MM.1S (cell line): ENCODE data around the gene PLSCR3.

Experiments
- DNase-seq: peaks from one replicate; pipeline ENCODE4 v3.0.0-alpha.2; 2015
- H2AFZ ChIP-seq: fragments of 300-600 bp; sonication (generic); 2 replicates; pipeline ENCODE4 v1.6.0; 2016; ENCODE audit warnings: antibody characterized with exemption, low read length
- H3F3A ChIP-seq: fragments of 300-600 bp; sonication (generic); 2 replicates; pipeline ENCODE4 v1.6.1; 2016; ENCODE audit warnings: mild to moderate bottlenecking, antibody characterized with exemption, low read length, moderate library complexity, mixed read lengths; ENCODE audit not compliant: insufficient read depth
- H3K27ac ChIP-seq: fragments of 300-600 bp; sonication (generic); 2 replicates; pipeline ENCODE4 v1.5.1; 2016; ENCODE audit warnings: mild to moderate bottlenecking, low read length
- H3K27me3 ChIP-seq: fragments of 300-600 bp; sonication (generic); replicated peaks from 2 replicates; pipeline ENCODE4 v1.6.0; 2016; ENCODE audit warnings: low read length; ENCODE audit not compliant: insufficient read depth
- H3K36me3 ChIP-seq: fragments of 300-600 bp; sonication (generic); replicated peaks from 2 replicates; pipeline ENCODE4 v1.6.1; 2016; ENCODE audit warnings: mild to moderate bottlenecking, low read length, mixed read lengths; ENCODE audit not compliant: insufficient read depth
- H3K4me1 ChIP-seq: fragments of 300-600 bp; sonication (generic); 2 replicates; pipeline ENCODE4 v1.6.1; 2016; ENCODE audit warnings: low read length, mixed read lengths
- H3K4me2 ChIP-seq: fragments of 300-600 bp; sonication (generic); 2 replicates; pipeline ENCODE4 v1.6.0; 2016; ENCODE audit warnings: low read depth, low read length
- H3K4me3 ChIP-seq: fragments of 300-600 bp; sonication (generic); 2 replicates; pipeline ENCODE4 v1.5.1; 2016; ENCODE audit warnings: low read length, mixed read lengths
- H3K79me2 ChIP-seq: fragments of 300-600 bp; sonication (generic); 2 replicates; pipeline ENCODE4 v1.6.1; 2016; ENCODE audit warnings: mixed run types, low read length, mixed read lengths
- H3K9ac ChIP-seq: fragments of 300-600 bp; sonication (generic); 2 replicates; pipeline ENCODE4 v1.6.1; 2016; ENCODE audit warnings: low read length, mixed read lengths
- H3K9me2 ChIP-seq: fragments of 300-600 bp; sonication (generic); replicated peaks from 2 replicates; pipeline ENCODE4 v1.6.1; 2016; ENCODE audit warnings: mild to moderate bottlenecking, low read length, mixed read lengths; ENCODE audit not compliant: insufficient read depth
- H3K9me3 ChIP-seq: fragments of 300-600 bp; sonication (generic); replicated peaks from 2 replicates; pipeline ENCODE4 v1.6.1; 2016; ENCODE audit warnings: mild to moderate bottlenecking, low read length, mixed read lengths; ENCODE audit not compliant: insufficient read depth
- H4K20me1 ChIP-seq: fragments of 300-600 bp; sonication (generic); 2 replicates; pipeline ENCODE4 v1.6.1; 2016; ENCODE audit warnings: mild to moderate bottlenecking, low read length, moderate library complexity, mixed read lengths; ENCODE audit not compliant: insufficient read depth
- EZH2 ChIP-seq: fragments of 300-600 bp; sonication (generic); optimal IDR thresholded peaks from 2 replicates; pipeline ENCODE3; 2017; ENCODE audit warnings: low read depth, mild to moderate bottlenecking, antibody characterized with exemption, low read length, mixed read lengths
- EZH2phosphoT487 ChIP-seq: fragments of 300-600 bp; sonication (generic); IDR thresholded peaks from 2 replicates; pipeline ENCODE4 v1.6.1; 2018; ENCODE audit warnings: antibody characterized with exemption, low read length
- TF ChIP-seq, protein P1 (sequence below): fragments of 300-600 bp; sonication (generic); IDR thresholded peaks from 2 replicates; pipeline ENCODE4 v1.5.1; 2016; ENCODE audit warnings: antibody characterized with exemption, low read length, mixed read lengths

Gene PLSCR3

DNA sequence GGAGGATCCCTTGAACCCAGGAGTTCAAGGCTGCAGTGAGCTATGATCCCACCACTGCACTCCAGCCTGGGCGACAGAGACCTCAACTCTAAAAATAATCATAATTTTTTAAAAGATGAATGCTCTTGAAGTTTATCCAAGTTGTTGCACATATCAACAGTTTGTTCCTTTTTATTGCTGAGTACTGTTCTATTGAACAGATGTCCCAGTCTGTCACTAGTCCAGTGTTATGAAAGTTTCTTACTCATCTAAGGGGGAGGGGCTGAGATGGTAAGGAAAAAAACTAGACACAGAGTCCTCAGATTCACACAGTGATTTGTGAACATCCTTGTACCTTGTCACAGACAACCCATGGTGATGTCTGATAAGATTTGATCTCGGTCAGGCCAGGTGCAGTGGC, 54.1 kb downstream of the PLSCR3 start:
- H3K9ac ChIP-seq, result no peak overlapping the region
- no peak for DNase-seq
- H3K27me3 ChIP-seq, result no peaks in the 10 kb centered on the region
- 0 out of 2 replicates have a peak, but pooled peaks cover 3% of the 10 kb centered on the region for H3F3A ChIP-seq
- TF ChIP-seq EZH2phosphoT487 (no peak), EZH2 (no peak)
- TF ChIP-seq, protein P1, sequence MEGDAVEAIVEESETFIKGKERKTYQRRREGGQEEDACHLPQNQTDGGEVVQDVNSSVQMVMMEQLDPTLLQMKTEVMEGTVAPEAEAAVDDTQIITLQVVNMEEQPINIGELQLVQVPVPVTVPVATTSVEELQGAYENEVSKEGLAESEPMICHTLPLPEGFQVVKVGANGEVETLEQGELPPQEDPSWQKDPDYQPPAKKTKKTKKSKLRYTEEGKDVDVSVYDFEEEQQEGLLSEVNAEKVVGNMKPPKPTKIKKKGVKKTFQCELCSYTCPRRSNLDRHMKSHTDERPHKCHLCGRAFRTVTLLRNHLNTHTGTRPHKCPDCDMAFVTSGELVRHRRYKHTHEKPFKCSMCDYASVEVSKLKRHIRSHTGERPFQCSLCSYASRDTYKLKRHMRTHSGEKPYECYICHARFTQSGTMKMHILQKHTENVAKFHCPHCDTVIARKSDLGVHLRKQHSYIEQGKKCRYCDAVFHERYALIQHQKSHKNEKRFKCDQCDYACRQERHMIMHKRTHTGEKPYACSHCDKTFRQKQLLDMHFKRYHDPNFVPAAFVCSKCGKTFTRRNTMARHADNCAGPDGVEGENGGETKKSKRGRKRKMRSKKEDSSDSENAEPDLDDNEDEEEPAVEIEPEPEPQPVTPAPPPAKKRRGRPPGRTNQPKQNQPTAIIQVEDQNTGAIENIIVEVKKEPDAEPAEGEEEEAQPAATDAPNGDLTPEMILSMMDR, result no peak
- H3K27ac ChIP-seq, result no peak overlapping the region
- no peaks in the 10 kb centered on the region for H3K9me2 ChIP-seq
- no peak overlapping the region for H2AFZ ChIP-seq
- no peaks in the 10 kb centered on the region for H3K36me3 ChIP-seq
- no peaks in the 10 kb centered on the region for H4K20me1 ChIP-seq
- peaks cover 24% of the 10 kb centered on the region for H3K79me2 ChIP-seq
- H3K9me3 ChIP-seq, result no peaks in the 10 kb centered on the region
- no peak overlapping the region for H3K4me3 ChIP-seq
- peaks cover 3% of the 10 kb centered on the region; the same call in 1 of the 2 replicates for H3K4me1 ChIP-seq
- H3K4me2 ChIP-seq, result no peak overlapping the region
